OCI-M1 (cell line): ENCODE data around the gene NAALADL2.
"Not testable (repeated sequence)": the region's sequence is repeated elsewhere in the genome, so short reads cannot be mapped to it uniquely, and the experiment has no call there.

Source experiments
- DNase-seq: peaks from one replicate; lab custom pipeline; 2025; lab: John Stamatoyannopoulos, UW

The NAALADL2 gene

DNA sequence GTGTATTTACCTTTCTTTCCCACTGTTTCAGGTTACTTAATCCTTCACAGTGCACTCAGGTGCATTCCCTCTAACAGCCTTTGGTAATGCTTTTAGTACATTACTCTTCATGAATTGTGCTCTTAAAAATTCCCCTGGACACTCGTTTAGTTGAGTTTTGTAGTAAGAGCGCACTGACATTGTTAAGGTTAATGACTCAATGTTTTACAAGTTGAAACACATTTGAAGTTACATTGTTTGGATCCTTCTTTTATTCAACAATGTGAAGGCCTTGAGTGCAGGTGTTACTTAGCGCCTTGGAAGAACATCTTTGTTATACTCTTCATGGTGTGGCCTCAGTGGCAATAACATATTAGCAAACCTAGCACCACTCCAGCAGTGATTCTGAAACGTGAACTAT is 739.6 kb downstream of the NAALADL2 start:
- no peak for DNase-seq

- DNase-seq = no peak
Measured at GRCh38 chr3:175601521-175601920, 742.4 kb downstream of the NAALADL2 start.

DNA sequence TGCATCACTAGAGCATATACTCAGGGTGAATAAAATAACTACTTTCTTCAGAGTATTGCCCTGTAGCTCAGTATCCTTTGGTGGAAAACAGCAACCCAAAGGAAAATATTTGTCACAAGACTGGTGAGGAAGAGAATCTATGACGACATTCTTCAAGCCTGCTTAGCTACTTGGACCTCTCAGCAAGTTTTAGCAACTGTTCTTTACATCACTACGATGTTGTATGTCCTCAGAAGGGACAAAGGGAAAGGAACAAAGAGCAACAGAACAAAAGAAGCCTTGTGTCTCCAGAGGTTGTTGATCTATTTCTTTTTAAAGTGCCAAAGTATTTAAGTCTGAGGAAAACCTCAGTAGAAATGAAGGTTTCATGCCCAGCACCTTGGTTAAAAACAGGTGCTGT is 746.7 kb downstream of the NAALADL2 start:
- DNase-seq = no peak

DNA sequence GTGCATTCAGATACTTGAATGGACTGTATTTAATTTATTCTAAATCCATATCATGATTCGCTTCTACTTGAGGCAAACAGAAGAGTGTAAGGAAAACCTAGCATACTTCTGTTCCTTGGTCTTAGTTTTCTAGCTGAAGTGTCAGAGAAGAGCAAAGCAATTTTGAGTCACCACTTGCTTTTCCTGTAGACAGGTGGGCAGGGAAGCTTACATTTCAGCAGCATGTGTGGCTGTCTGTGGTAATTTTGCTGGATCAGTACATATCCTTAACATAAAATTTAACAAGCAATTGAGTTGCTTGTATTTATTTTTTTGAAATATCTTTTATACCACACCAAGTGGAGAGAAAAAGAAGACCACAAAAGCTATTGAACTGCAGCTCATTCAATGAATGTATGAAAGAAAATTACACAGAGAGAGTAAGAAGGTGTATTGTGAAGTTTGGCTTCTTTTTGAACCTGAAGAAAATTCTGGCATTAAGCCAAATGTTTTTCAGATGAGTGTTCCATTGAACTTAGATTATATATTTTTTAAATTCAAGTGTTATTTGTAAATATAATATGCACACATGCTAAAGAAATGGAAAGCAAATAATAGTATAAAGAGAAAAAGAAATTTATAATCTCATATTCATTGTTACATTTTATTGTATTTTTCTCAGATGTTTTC is 747.6 kb downstream of the NAALADL2 start:
- DNase-seq = no peak

- DNase-seq = no peak
Measured at GRCh38 chr3:175608356-175608755, 749.2 kb downstream of the NAALADL2 start.

- DNase-seq = no peak
Measured at GRCh38 chr3:175608911-175609310, 749.8 kb downstream of the NAALADL2 start.

GRCh38 chr3:175612487-175613196 is 753.5 kb downstream of the NAALADL2 start:
- DNase-seq = no peak

DNA sequence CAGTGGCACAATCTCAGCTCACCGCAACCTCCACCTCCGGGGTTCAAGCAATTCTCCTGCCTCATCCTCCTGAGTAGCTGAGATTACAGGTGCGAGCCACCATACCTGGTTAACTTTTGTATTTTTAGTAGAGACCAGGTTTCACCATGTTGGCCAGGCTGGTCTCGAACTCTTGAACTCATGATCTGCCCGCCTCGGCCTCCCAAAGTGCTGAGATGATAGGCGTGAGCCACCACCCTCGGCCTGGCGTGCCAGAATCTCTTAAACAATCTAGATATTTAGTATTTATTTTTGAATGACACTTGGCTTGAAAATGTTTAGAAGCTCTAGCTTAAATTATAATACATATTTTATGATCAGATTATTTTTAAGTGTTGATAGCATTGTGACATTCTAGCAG is 755.0 kb downstream of the NAALADL2 start:
- DNase-seq = not testable (repeated sequence)

DNA sequence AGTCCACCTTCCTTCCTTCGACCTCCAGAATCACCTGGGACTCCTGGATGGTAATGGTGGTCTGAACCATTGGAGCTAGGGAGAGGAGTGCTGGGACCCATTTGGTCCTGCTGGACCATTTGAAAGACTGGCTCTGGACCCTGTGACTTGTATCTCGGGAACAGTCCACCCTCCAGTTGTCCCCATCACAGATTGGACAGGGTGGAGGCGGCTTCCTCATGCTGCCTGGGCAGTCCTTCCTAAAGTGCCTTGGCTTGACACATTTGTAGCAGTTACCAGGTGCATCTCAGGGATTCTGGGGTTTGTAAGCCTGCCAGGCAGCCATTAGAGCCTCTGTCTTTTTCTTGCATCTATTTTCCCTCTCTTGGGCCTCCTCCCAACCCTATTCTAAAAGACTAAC is 758.1 kb downstream of the NAALADL2 start:
- no peak for DNase-seq

DNA sequence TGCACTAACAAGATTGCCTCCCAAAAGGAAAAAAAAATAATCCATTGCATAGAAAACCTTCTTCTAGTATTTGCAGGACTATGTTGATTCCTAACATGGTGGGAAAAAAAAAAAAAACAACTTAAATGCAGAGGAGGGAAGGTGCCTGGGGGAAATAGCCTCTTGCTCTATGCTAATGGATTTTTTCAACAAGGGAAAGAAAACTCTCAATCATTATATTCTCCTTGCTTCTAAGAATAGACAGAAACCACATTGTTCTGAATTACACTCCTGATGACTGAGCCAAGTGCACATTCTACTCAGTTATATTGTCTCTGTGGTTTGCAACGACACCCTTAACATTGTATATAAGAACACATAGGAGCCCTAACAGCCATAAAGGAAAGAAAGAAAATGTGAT is 760.2 kb downstream of the NAALADL2 start:
- DNase-seq = no peak

GRCh38 chr3:175620093-175620492 is 761.0 kb downstream of the NAALADL2 start:
- no peak for DNase-seq

DNA sequence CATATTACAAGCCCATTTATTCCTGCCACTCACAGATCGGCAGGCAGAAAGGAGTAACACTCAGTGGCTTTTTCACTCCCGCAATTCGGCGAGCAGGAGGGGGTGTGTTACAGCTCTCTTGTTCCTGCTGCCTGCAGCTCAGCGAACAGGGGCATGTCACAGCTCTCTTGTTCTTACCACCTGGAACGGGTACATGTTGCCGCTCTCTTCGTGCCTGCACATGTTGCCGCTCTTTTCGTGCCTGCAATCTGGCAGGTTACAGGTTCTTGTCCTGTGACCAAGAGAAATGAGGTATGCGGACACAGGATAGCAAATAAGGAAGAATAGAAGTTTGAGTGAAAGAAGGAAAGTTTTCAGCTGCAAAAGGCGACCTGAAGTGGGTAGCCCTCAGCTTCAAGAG is 761.4 kb downstream of the NAALADL2 start:
- DNase-seq = no peak

DNA sequence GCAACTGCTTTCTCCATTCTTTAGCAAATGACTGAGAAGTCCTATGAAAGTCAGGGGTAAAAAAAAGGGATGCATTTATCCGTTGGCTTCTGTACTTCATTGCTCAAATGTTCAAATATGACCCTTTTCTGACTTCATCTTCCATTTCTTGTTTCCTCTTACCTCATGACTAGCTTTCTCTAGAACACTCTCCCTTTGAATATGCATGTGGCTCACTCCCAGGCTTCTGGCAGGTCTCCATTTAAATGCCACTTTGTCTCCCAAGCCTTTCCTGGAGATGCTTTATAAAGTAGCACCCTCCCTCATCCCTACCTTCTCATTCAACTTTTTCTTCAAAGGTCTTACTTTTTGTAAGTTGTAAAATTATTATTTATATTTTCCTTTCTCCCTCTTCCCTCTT is 781.8 kb downstream of the NAALADL2 start:
- no peak for DNase-seq

GRCh38 chr3:175646865-175647264 is 787.7 kb downstream of the NAALADL2 start:
- DNase-seq = no peak

DNA sequence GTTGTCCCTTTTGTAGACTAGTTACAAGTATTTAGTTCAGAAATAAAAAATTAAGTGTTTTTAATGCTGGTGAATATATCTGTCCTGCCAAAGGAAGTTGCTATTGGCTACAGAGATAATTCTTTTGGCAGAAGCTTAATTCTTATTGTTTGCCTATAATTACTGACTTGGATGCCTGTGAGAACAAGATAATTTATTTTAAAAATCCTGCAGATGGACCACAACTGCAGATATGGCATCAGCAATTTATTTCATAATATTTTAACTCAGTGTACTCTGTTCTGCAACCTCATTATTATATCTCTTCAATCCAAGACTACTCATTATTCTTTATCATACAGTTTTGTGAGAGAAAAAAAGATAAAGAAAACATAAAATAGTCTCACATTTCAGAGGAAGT is 789.8 kb downstream of the NAALADL2 start:
- no peak for DNase-seq

- DNase-seq = peak; percentile 49
Measured at GRCh38 chr3:175651716-175652115, 792.6 kb downstream of the NAALADL2 start.

DNA sequence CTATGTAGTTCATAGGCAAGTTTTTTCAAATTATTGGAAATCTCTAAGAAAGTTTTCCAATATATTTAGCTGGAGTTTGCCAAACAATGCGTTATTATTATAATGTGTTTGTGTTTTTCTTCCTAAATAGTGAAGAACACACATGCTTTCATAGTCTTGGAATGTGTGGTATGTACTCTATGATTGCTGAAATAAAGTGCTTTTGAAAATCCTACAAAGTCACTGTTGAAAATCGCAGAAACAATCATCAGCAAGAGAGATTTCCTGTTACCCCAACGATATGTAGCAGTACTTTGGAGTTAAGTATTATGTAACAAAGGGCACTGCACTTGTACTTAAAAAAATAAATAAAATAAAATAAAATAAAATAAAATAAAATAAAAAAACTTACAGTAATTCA is 796.2 kb downstream of the NAALADL2 start:
- DNase-seq = no peak

DNA sequence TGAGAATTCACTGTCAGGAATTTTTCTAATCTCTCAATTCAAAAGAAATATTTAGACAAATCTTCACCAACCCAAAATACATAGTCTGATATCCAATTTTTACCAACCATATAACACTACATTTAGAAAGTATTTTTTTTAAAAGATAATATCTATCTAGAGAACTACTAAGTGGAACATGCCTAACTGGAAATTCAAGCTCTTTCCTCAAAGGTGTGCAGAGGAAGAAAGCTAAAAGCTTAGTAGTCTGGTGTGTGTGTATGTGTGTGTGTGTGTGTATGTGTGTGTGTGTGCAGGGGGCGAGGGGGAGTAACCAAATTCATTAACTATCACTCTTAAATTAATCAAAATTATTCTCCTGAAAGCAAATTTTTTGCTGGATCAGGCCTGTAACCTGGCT is 797.3 kb downstream of the NAALADL2 start:
- no peak for DNase-seq

DNA sequence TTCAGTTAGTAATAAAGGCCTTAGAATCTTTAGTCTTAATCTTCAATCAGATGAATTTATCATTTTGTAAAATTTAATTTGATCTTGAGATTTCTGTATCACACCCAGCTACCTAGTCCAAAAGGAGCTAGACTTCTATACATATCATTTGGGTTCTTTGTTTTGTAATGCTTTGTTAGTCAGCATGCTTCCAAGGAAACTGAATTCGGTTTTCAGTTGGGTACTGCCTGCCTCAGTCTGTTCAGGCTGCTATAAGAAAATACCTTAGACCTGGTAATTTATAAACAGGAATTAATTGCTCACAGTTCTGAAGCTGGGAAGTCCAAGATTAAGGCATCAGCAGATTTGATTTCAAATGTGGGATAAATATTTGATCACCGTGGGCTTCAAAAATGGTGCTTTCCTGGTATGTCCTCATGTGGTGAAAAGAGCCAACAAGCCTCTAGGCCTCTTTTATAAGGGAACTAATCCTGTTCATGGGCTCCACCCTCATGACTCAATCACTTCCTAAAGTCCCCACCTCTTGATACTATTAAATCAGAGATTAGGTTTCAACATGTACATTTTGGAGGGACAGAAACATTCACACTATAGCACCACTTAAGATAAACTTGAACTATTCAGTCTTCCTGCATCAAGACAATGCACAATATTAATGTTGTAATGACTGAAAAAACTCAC is 800.7 kb downstream of the NAALADL2 start:
- DNase-seq = no peak

DNA sequence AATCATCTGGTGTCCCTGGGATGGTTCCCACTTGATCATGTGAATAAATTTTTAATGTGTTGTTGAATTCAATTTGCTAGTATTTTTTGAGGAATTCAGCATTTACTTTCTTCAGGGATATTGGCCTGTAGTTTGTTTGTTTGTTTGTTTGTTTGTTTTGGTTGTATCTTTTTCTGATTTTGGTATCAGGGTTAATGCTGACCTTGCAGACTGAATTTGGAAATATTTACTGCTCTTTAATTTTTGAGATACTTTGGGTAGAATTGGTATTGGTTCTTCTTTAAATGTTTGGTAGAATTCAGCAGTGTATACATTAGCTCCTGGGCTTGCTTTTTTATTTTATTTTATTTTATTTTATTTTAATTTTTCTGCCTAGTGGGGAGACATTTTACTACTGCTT is 803.7 kb downstream of the NAALADL2 start:
- DNase-seq = no peak

- DNase-seq = no peak
Measured at GRCh38 chr3:175664911-175665310, 805.8 kb downstream of the NAALADL2 start.

GRCh38 chr3:175668300-175668699 is 809.2 kb downstream of the NAALADL2 start:
- no peak for DNase-seq

- no peak for DNase-seq
Measured at GRCh38 chr3:175670557-175670956, 811.4 kb downstream of the NAALADL2 start.
